Right lobe of liver (tissue), 6 donors: ENCODE data around the gene KLK5. TPM values are rescaled to one million over a fixed set of nuclear protein-coding genes. Genes with fewer than 3 reads are reported as not detected.

Experiments used
- ATAC-seq, 4 donors: fragments of 200-7000 bp; cut with Tn5 transposase; one replicate each; pipeline ENCODE4 v1.9.1; 2020; ENCODE audit warnings: mild to moderate bottlenecking in 4 of 4, moderate library complexity in 4 of 4
- DNase-seq, 3 donors: peaks; one replicate each; pipeline ENCODE4 v3.0.0-alpha.2; 2020
- H3K27ac ChIP-seq, 3 donors: fragments of 200-600 bp; one replicate each; pipeline ENCODE4 v1.8.0; 2022
- H3K27me3 ChIP-seq, 2 donors: fragments of 200-600 bp; one replicate each; pipeline ENCODE4 v1.8.0; 2022
- H3K36me3 ChIP-seq, 4 donors: fragments of 200-600 bp; sonication (generic) in 1 of 4; one replicate each; pipeline versions ENCODE4 v1.5.1 to v1.8.0; 2017 to 2022; ENCODE audit warnings: control low read depth in 1 of 4
- H3K4me1 ChIP-seq, 4 donors: fragments of 200-600 bp; sonication (generic) in 1 of 4; one replicate each; pipeline versions ENCODE4 v1.5.1 to v1.8.0; 2017 to 2022; ENCODE audit warnings: control low read depth in 1 of 4
- H3K4me3 ChIP-seq, 3 donors: fragments of 200-600 bp; one replicate each; pipeline ENCODE4 v1.8.0; 2022
- H3K9me3 ChIP-seq, 4 donors: fragments of 200-600 bp; sonication (generic) in 1 of 4; one replicate each; pipeline versions ENCODE4 v1.5.1 to v1.8.0; 2017 to 2022; ENCODE audit warnings: control low read depth in 1 of 4
- POLR2A ChIP-seq: fragments of 450-650 bp; IDR thresholded peaks from one replicate; pipeline ENCODE4 v1.6.1; 2017; ENCODE audit warnings: antibody characterized with exemption, mild to moderate bottlenecking
- WGBS: methylation state at CpG from one replicate; pipeline ENCODE4 v1.1.6; 2018; ENCODE audit warnings: low coverage, low lambda C conversion rate; ENCODE audit not compliant: insufficient coverage; ENCODE audit errors: missing lambda C conversion rate; 5-methylcytosine and 5-hydroxymethylcytosine counted together
- intact Hi-C, 2 donors: fragments of 100-400 bp; cut with DNase I; formaldehyde crosslinking; loops; one replicate each; pipeline versions ENCODE4 v1.11.2 to v1.14.1; 2022
- total RNA-seq, 6 experiments: library from RNA; depleted of rRNA in 2 of 6; stranded (reverse); fragments of >200 nt in 2 of 6; fragmentation: NEBNext Ultra II Directional in 3 of 6; extraction: Animal tissue kit (Norgen Biotek cat#: 25700) in 3 of 6; gene quantifications; one replicate each; pipeline versions ENCODE4 v1.1.0 to v1.2.4, GENCODE V29; 2016 to 2023
- TF ChIP-seq, protein P1 (sequence below), 4 donors: fragments of 200-600 bp in 3 of 4; fragments of 450-650 bp in 1 of 4; IDR thresholded peaks; one replicate each; pipeline versions ENCODE4 v1.5.1 to v1.8.0; 2016 to 2022; ENCODE audit warnings: antibody characterized with exemption in 4 of 4, mild to moderate bottlenecking in 2 of 4
- donor health status: DM: no; HTN: yes; CAD: no.
- donor health status: DM: no; HTN: no; CAD: no.
- donor health status: DM: no; HTN: no; CAD: no.
- donor health status: DM: no; HTN: yes; CAD: no.
- donor health status: DM: no; HTN: yes; CAD: no.

Gene KLK5
- total RNA-seq, 6 experiments from 2014 or later = not detected

DNA sequence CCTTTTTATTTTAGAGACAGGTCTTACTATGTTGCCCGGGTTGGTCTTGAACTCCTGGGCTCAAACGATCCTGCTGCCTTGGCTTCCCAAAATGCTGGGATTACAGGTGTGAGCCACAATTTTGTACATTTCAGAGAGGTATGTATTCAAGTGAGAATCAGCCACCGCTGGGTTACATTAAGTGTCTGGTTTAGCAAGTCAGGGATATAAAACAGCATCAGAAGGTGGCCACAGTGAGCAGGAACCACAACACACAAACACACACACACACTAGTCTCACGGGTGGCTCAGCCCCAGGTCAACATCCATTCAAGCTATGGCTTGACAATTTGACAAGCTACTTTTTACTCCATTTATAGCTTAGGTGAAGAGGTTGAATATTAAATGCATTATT lies 20.2 kb downstream of the KLK5 start:
- Histone ChIP-seq H3K27me3 (peaks cover 0 to 4% of the 10 kb centered on the region in 2 donors), H3K27ac (no peak overlapping the region), H3K4me3 (no peak overlapping the region), H3K36me3 (no peaks in the 10 kb centered on the region), H3K9me3 (no peaks in the 10 kb centered on the region), H3K4me1 (no peaks in the 10 kb centered on the region)
- ATAC-seq (no peak), DNase-seq (no peak)
- no peak for TF ChIP-seq POLR2A
- TF ChIP-seq, protein P1, sequence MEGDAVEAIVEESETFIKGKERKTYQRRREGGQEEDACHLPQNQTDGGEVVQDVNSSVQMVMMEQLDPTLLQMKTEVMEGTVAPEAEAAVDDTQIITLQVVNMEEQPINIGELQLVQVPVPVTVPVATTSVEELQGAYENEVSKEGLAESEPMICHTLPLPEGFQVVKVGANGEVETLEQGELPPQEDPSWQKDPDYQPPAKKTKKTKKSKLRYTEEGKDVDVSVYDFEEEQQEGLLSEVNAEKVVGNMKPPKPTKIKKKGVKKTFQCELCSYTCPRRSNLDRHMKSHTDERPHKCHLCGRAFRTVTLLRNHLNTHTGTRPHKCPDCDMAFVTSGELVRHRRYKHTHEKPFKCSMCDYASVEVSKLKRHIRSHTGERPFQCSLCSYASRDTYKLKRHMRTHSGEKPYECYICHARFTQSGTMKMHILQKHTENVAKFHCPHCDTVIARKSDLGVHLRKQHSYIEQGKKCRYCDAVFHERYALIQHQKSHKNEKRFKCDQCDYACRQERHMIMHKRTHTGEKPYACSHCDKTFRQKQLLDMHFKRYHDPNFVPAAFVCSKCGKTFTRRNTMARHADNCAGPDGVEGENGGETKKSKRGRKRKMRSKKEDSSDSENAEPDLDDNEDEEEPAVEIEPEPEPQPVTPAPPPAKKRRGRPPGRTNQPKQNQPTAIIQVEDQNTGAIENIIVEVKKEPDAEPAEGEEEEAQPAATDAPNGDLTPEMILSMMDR (IDR thresholded peaks at IDR 0.05) = no peak
- intact Hi-C loops = no loop called here
- WGBS = 31% methylated on average over 4 of the region's 4 CpGs

DNA sequence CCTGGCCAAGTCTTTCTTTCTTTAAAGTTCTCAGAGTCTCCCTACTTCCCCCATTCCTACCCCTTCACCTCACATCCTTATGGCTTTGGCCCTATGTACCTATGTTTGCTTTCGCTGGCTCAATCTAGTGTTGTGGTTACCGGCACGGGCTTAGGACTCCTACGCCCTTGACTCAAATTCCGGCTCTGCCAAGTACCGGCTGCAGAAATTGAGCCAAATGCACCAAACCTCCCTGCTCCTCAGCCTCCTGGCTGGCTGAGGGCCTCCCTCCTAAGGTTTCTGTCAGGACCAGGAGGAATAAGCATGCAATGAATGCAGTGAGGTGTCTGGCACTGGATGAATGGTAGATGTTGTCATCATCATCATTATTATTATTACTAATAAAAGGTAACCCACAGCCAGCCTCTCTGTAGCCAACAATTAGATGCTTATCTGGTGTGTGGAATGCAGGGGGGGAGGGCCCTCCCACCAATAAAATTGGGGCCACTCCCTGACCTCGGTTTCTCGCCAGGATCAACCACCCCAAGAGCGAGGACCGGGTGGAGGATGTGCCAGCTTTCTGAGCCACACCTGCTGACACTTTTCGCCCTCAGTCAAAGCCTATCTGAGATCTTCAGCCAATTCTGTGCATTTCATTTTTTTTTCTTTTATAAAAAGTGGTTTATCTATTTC lies 20.7 kb downstream of the KLK5 start:
- intact Hi-C loops = no loop called here
- TF ChIP-seq, protein P1 (IDR thresholded peaks at IDR 0.05) = no peak
- TF ChIP-seq POLR2A = no peak
- H3K4me3 ChIP-seq = no peak overlapping the region
- 65% methylated on average over 11 of the region's 11 CpGs for WGBS
- DNase-seq (no peak), ATAC-seq (no peak)
- H3K9me3 ChIP-seq = no peaks in the 10 kb centered on the region
- no peaks in the 10 kb centered on the region for H3K36me3 ChIP-seq
- H3K27ac ChIP-seq = no peak overlapping the region
- H3K27me3 ChIP-seq = peaks cover 0 to 4% of the 10 kb centered on the region in 2 donors
- H3K4me1 ChIP-seq = no peaks in the 10 kb centered on the region

DNA sequence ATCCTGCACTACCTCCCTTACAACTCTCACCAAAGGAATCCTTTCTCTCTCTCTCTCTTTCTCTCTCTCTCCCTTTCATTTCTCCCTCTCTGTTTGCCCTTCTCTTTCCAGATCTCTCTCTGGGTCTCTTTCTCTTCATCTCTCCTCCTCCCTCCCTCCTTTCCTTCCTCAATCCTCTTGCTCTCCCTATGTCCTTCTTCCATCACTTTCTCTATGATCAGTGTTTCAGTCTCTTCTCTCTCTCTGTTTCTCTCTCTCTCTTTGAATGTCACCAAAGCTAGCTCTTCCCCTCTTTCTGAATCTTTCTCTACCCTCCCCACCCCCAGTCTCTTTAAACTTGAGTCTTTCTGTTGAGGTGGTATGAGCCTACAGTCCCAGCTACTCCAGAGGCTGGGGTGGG lies 21.8 kb downstream of the KLK5 start:
- Histone ChIP-seq H3K4me1 (no peaks in the 10 kb centered on the region), H3K4me3 (no peak overlapping the region), H3K27ac (no peak overlapping the region), H3K36me3 (no peaks in the 10 kb centered on the region), H3K9me3 (no peaks in the 10 kb centered on the region), H3K27me3 (peaks cover 0 to 4% of the 10 kb centered on the region in 2 donors)
- intact Hi-C loops = no loop called here
- no peak for ATAC-seq
- no peak for DNase-seq
- TF ChIP-seq, protein P1 (IDR thresholded peaks at IDR 0.05) = no peak

DNA sequence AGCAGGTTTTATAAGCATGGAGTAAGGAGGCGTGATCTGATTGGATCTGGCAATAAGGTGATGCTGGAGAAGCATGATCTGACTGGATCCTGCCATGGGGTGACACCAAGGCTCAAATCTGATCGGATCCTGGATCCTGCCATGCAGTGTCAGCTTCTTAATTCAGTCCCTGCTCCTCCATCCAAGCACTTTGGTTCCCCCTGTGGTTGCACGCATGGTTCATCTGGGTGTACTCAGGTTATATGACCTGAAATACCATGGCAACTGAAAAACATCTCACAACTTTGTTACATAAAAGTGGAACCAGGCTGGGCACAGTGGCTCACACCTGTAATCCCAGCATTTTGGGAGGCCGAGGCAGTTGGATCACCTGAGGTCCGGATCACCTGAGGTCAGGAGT lies 24.0 kb downstream of the KLK5 start:
- H3K4me1 ChIP-seq = no peaks in the 10 kb centered on the region
- intact Hi-C loops = no loop called here

More for the DNA sequence above, 24.0 kb downstream of the KLK5 start:
- no peak for TF ChIP-seq POLR2A
- TF ChIP-seq, protein P1 (IDR thresholded peaks at IDR 0.05) = no peak
- Histone ChIP-seq H3K27me3 (peaks cover 0 to 4% of the 10 kb centered on the region in 2 donors), H3K36me3 (no peaks in the 10 kb centered on the region), H3K4me3 (no peak overlapping the region), H3K27ac (no peak overlapping the region), H3K9me3 (no peaks in the 10 kb centered on the region)
- DNase-seq (no peak), ATAC-seq (no peak)
- WGBS = 62% methylated on average over 3 of the region's 5 CpGs
